Testis (tissue), 3 donors: ENCODE data around the gene LRRFIP1. TPM values are rescaled to one million over a fixed set of nuclear protein-coding genes. Genes with fewer than 3 reads are reported as not detected.

Experiments used
- DNase-seq: peaks from one replicate; pipeline ENCODE4 v3.0.0-alpha.2; 2019
- H3K27ac ChIP-seq, 2 donors: fragments of 200-600 bp; sonication (generic); one replicate each; pipeline ENCODE4 v1.5.1; 2019
- H3K27me3 ChIP-seq: fragments of 200-600 bp; sonication (generic); one replicate; pipeline ENCODE4 v1.5.1; 2019
- H3K36me3 ChIP-seq: fragments of 200-600 bp; sonication (generic); one replicate; pipeline ENCODE4 v1.5.1; 2017; ENCODE audit warnings: low read depth; ENCODE audit errors: missing control alignments
- H3K4me1 ChIP-seq: fragments of 200-600 bp; sonication (generic); one replicate; pipeline ENCODE4 v1.5.1; 2019
- H3K4me3 ChIP-seq, 2 donors: fragments of 200-600 bp; sonication (generic); one replicate each; pipeline ENCODE4 v1.5.1; 2017 to 2019
- H3K9me3 ChIP-seq: fragments of 200-600 bp; sonication (generic); one replicate; pipeline ENCODE4 v1.5.1; 2017
- CTCF ChIP-seq, 3 experiments: fragments of 450-650 bp in 2 of 3; fragments of 200-600 bp in 1 of 3; sonication (generic) in 1 of 3; IDR thresholded peaks; one replicate each; pipeline ENCODE4 v1.5.1; 2016 to 2019; ENCODE audit warnings: antibody characterized with exemption in 3 of 3, mild to moderate bottlenecking in 2 of 3, moderate library complexity in 1 of 3
- POLR2A ChIP-seq: fragments of 450-650 bp; IDR thresholded peaks from one replicate; pipeline ENCODE4 v1.6.1; 2017; ENCODE audit warnings: antibody characterized with exemption, mild to moderate bottlenecking, moderate library complexity
- WGBS, 2 donors: methylation state at CpG; one replicate each; pipeline ENCODE4 v1.1.5; 2018; 5-methylcytosine and 5-hydroxymethylcytosine counted together
- intact Hi-C: fragments of 100-400 bp; cut with DNase I; formaldehyde crosslinking; loops from one replicate; pipeline ENCODE4 v1.15.1; 2023; ENCODE audit warnings: low total_unique reads
- polyA plus RNA-seq: library from polyadenylated mRNA; stranded (reverse); fragments of 350-450 nt; fragmentation: Illumina TruSeq; extraction: RNeasy Lipid Tissue Mini Kit (QIAGEN cat#74804); gene quantifications from one replicate; pipeline ENCODE4 v1.2.3, GENCODE V29; 2014; ENCODE audit warnings: low read depth, low replicate concordance; ENCODE audit not compliant: insufficient read depth
- total RNA-seq, 2 donors: library from RNA; depleted of rRNA; stranded (reverse); fragments of >200 nt; gene quantifications; one replicate each; pipeline ENCODE4 v1.2.3, GENCODE V29; 2016

LRRFIP1 gene
- total and polyA plus RNA-seq, 3 donors from 2014 or later, result 17.4 to 33.5 (median 25.5) TPM

- Histone ChIP-seq H3K9me3 (no peaks in the 10 kb centered on the region), H3K4me1 (peaks cover 17% of the 10 kb centered on the region), H3K27me3 (no peaks in the 10 kb centered on the region), H3K27ac (no peak overlapping the region), H3K4me3 (no peak overlapping the region), H3K36me3 (no peaks in the 10 kb centered on the region)
- 82 to 98% methylated on average over 5 of the region's 5 CpGs for WGBS, 2 donors
- intact Hi-C loops, result no loop called here
- DNase-seq, result no peak
- TF ChIP-seq CTCF (IDR thresholded peaks at IDR 0.05), result no peak
- TF ChIP-seq POLR2A, result no peak
These were observed 78.9 kb downstream of the LRRFIP1 start for GRCh38 chr2:237706257-237706656.

GRCh38 chr2:237708065-237708398 lies 80.6 kb downstream of the LRRFIP1 start:
- WGBS, 2 donors, result 87 to 92% methylated on average over 3 of the region's 3 CpGs
- intact Hi-C loops, result no loop called here

GRCh38 chr2:237708491-237708890 lies 81.1 kb downstream of the LRRFIP1 start:
- Histone ChIP-seq H3K9me3 (no peaks in the 10 kb centered on the region), H3K4me3 (no peak overlapping the region), H3K27me3 (no peaks in the 10 kb centered on the region), H3K4me1 (no peaks in the 10 kb centered on the region), H3K36me3 (no peaks in the 10 kb centered on the region), H3K27ac (no peak overlapping the region)
- DNase-seq, result no peak
- no peak for TF ChIP-seq POLR2A
- no peak for TF ChIP-seq CTCF (IDR thresholded peaks at IDR 0.05)
- intact Hi-C loops, result no loop called here
- WGBS, 2 donors, result 91 to 94% methylated on average over 27 of the region's 27 CpGs

More at GRCh38 chr2:237708065-237708398, 80.6 kb downstream of the LRRFIP1 start:
- Histone ChIP-seq H3K9me3 (no peaks in the 10 kb centered on the region), H3K27me3 (no peaks in the 10 kb centered on the region), H3K4me3 (no peak overlapping the region), H3K4me1 (peaks cover 3% of the 10 kb centered on the region), H3K36me3 (no peaks in the 10 kb centered on the region), H3K27ac (no peak overlapping the region)
- no peak for DNase-seq
- no peak for TF ChIP-seq CTCF (IDR thresholded peaks at IDR 0.05)
- no peak for TF ChIP-seq POLR2A

- no peaks in the 10 kb centered on the region for H3K9me3 ChIP-seq
- no peak overlapping the region for H3K4me3 ChIP-seq
- no peaks in the 10 kb centered on the region for H3K4me1 ChIP-seq
- intact Hi-C loops, result no loop called here
- H3K27me3 ChIP-seq, result no peaks in the 10 kb centered on the region
- whole genome bisulfite sequencing, 2 donors, result 81 to 83% methylated on average over 6 of the region's 6 CpGs
- no peak for DNase-seq
- TF ChIP-seq POLR2A, result no peak
- TF ChIP-seq CTCF (IDR thresholded peaks at IDR 0.05), result no peak
- no peak overlapping the region for H3K27ac ChIP-seq
- H3K36me3 ChIP-seq, result no peaks in the 10 kb centered on the region
These were observed 81.6 kb downstream of the LRRFIP1 start for GRCh38 chr2:237708961-237709360.

GRCh38 chr2:237711458-237712150 lies 84.2 kb downstream of the LRRFIP1 start:
- no peak overlapping the region for H3K4me3 ChIP-seq
- no peaks in the 10 kb centered on the region for H3K9me3 ChIP-seq
- intact Hi-C loops, result no loop called here
- 91 to 95% methylated on average over 31 of the region's 31 CpGs for WGBS, 2 donors
- no peaks in the 10 kb centered on the region for H3K36me3 ChIP-seq
- DNase-seq, result no peak
- H3K27ac ChIP-seq, result no peak overlapping the region
- TF ChIP-seq CTCF (IDR thresholded peaks at IDR 0.05), result no peak
- no peak for TF ChIP-seq POLR2A
- no peaks in the 10 kb centered on the region for H3K4me1 ChIP-seq
- H3K27me3 ChIP-seq, result no peaks in the 10 kb centered on the region
